SK-N-SH (cell line): ENCODE measurements around the gene CEACAM20. TPM values are rescaled to one million over a fixed set of nuclear protein-coding genes. Genes with fewer than 3 reads are reported as not detected.

Source experiments
- CTCF ChIA-PET: fragments of 300-600, 350-600 bp; formaldehyde crosslinking; extraction: SDS; loops from one replicate; lab custom pipeline; 2021; lab: Yijun Ruan, JAX
- POLR2A ChIA-PET: fragments of 350-600 bp; sonication (Branson Sonifier 250); formaldehyde crosslinking; extraction: SDS; loops from one replicate; lab custom pipeline; 2020; ENCODE audit warnings: antibody characterized with exemption, inconsistent platforms; lab: Yijun Ruan, JAX
- DNase-seq: peaks from one replicate; pipeline ENCODE4 v3.0.0; 2012
- H2AFZ ChIP-seq: fragments of 200-600 bp; sonication (generic); 2 replicates; pipeline ENCODE4 v1.8.1; 2016; ENCODE audit warnings: antibody characterized with exemption, mild to moderate bottlenecking, low read depth
- H3F3A ChIP-seq: fragments of 200-600 bp; sonication (generic); replicated peaks from 2 replicates; pipeline ENCODE3; 2016; ENCODE audit warnings: antibody characterized with exemption, mild to moderate bottlenecking; ENCODE audit not compliant: insufficient read depth
- H3K27ac ChIP-seq, 2 experiments: fragments of 200-500 bp in 1 of 2; fragments of 200-600 bp in 1 of 2; sonication (Bioruptor generic) in 1 of 2; sonication (generic), shearing (Covaris generic) in 1 of 2; 2 replicates each; pipeline versions ENCODE4 v1.5.1 to v1.6.1; 2014 to 2016; ENCODE audit warnings: low read depth in 2 of 2, inconsistent platforms in 1 of 2, low read length in 1 of 2, mild to moderate bottlenecking in 1 of 2, mixed read lengths in 1 of 2
- H3K27me3 ChIP-seq: fragments of 200-600 bp; sonication (generic), shearing (Covaris generic); 2 replicates; pipeline ENCODE4 v1.6.1; 2016; ENCODE audit warnings: mixed run types; ENCODE audit not compliant: insufficient read depth
- H3K36me3 ChIP-seq, 2 experiments: fragments of 200-500 bp in 1 of 2; fragments of 200-600 bp in 1 of 2; sonication (Bioruptor generic) in 1 of 2; sonication (generic) in 1 of 2; replicated peaks in 1 of 2; 2 replicates each; pipeline versions ENCODE3 to v1.5.1; 2014 to 2016; ENCODE audit warnings: low read length in 1 of 2, mild to moderate bottlenecking in 1 of 2; ENCODE audit not compliant: insufficient read depth in 2 of 2, control insufficient read depth in 1 of 2
- H3K4me1 ChIP-seq, 2 experiments: fragments of 200-500 bp in 1 of 2; fragments of 200-600 bp in 1 of 2; sonication (Bioruptor generic) in 1 of 2; sonication (generic), shearing (Covaris generic) in 1 of 2; 2 replicates each; pipeline versions ENCODE4 v1.5.1 to v1.6.1; 2014 to 2016; ENCODE audit warnings: low read depth in 1 of 2, low read length in 1 of 2, mixed run types in 1 of 2; ENCODE audit not compliant: insufficient read depth in 2 of 2, control insufficient read depth in 1 of 2
- H3K4me2 ChIP-seq: fragments of 200-600 bp; sonication (generic), shearing (Covaris generic); 2 replicates; pipeline ENCODE4 v1.6.1; 2017; ENCODE audit warnings: mixed run types
- H3K4me3 ChIP-seq, 2 experiments: fragments of 200-500 bp in 1 of 2; fragments of 200-600 bp in 1 of 2; sonication (Bioruptor generic) in 1 of 2; sonication (generic), shearing (Covaris generic) in 1 of 2; 2 replicates each; pipeline versions ENCODE4 v1.5.1 to v1.8.1; 2014 to 2016; ENCODE audit warnings: low read depth in 2 of 2, inconsistent platforms in 1 of 2, low read length in 1 of 2, mild to moderate bottlenecking in 1 of 2, mixed read lengths in 1 of 2, moderate library complexity in 1 of 2
- H3K79me2 ChIP-seq: fragments of 200-600 bp; sonication (generic); 2 replicates; pipeline ENCODE4 v1.8.1; 2017; ENCODE audit warnings: mild to moderate bottlenecking; ENCODE audit not compliant: insufficient read depth
- H3K9ac ChIP-seq: fragments of 200-600 bp; sonication (generic); 2 replicates; pipeline ENCODE4 v1.6.1; 2017; ENCODE audit warnings: mixed run types
- H3K9me2 ChIP-seq: fragments of 200-600 bp; sonication (generic); 2 replicates; pipeline ENCODE4 v1.6.1; 2017; ENCODE audit warnings: mixed run types
- H3K9me3 ChIP-seq: fragments of 200-600 bp; sonication (generic); 2 replicates; pipeline ENCODE4 v1.6.1; 2017; ENCODE audit warnings: mixed run types, mild to moderate bottlenecking, moderate library complexity
- H4K20me1 ChIP-seq: fragments of 200-600 bp; sonication (generic); 2 replicates; pipeline ENCODE4 v1.6.1; 2017; ENCODE audit warnings: mild to moderate bottlenecking, mixed run types; ENCODE audit not compliant: insufficient read depth
- CHD2 ChIP-seq: fragments of 150-350 bp; IDR thresholded peaks from 2 replicates; pipeline ENCODE4 v1.6.1; 2018; ENCODE audit warnings: low read length; ENCODE audit not compliant: partially characterized antibody
- ELF1 ChIP-seq: IDR thresholded peaks from 2 replicates; pipeline ENCODE4 v1.4.0; 2012
- EZH2phosphoT487 ChIP-seq: fragments of 200-600 bp; sonication (generic); IDR thresholded peaks from 2 replicates; pipeline ENCODE4 v1.6.1; 2017; ENCODE audit warnings: low read depth, mixed run types, mild to moderate bottlenecking, antibody characterized with exemption, moderate library complexity, borderline replicate concordance
- JUND ChIP-seq: IDR thresholded peaks from 2 replicates; pipeline ENCODE4 v1.4.0; 2012
- MEF2A ChIP-seq: IDR thresholded peaks from 2 replicates; pipeline ENCODE4 v1.4.0; 2012; ENCODE audit warnings: low read depth, borderline replicate concordance
- MXI1 ChIP-seq: IDR thresholded peaks from 2 replicates; pipeline ENCODE4 v1.6.1; 2012; ENCODE audit warnings: mild to moderate bottlenecking, low read depth, low read length, improper control_type of control experiment
- PBX3 ChIP-seq: IDR thresholded peaks from 2 replicates; pipeline ENCODE4; 2012
- POLR2AphosphoS5 ChIP-seq: IDR thresholded peaks from 2 replicates; pipeline ENCODE4 v1.6.1; 2012; ENCODE audit warnings: low read depth, low read length
- RCOR1 ChIP-seq: fragments of 150-350 bp; IDR thresholded peaks from 2 replicates; pipeline ENCODE4 v1.6.1; 2017; ENCODE audit warnings: antibody characterized with exemption, low read length
- RFX5 ChIP-seq: IDR thresholded peaks from 2 replicates; pipeline ENCODE4 v1.6.1; 2012; ENCODE audit warnings: mild to moderate bottlenecking, improper control_type of control experiment, low read length
- WGBS: methylation state at CpG from one replicate; pipeline ENCODE4 v1.1.6; 2017; ENCODE audit warnings: low lambda C conversion rate; 5-methylcytosine and 5-hydroxymethylcytosine counted together
- polyA plus RNA-seq, 3 experiments: library from polyadenylated mRNA; depleted of rRNA; stranded (reverse); fragments of >200 nt; gene quantifications; 2 replicates each; pipeline ENCODE4 v1.2.3, GENCODE V29; 2012
- TF ChIP-seq, protein P1 (sequence below): fragments of 150-350 bp; IDR thresholded peaks from 2 replicates; pipeline ENCODE4 v1.6.1; 2017; ENCODE audit warnings: antibody characterized with exemption, low read length, low read depth, borderline replicate concordance
- TF ChIP-seq, protein P2 (sequence below): fragments of 200-600 bp; sonication (generic); IDR thresholded peaks from 2 replicates; pipeline ENCODE4 v1.6.1; 2017; ENCODE audit warnings: antibody characterized with exemption, mild to moderate bottlenecking, moderate library complexity

Gene CEACAM20
- polyA plus RNA-seq, 1 of the 3 experiments (the other 2 are of a cell fraction), result not detected

GRCh38 chr19:44542671-44543070 is 13.2 kb upstream of the CEACAM20 start:
- no peak overlapping the region for H3K27ac ChIP-seq
- no peak overlapping the region for H2AFZ ChIP-seq
- no peaks in the 10 kb centered on the region for H4K20me1 ChIP-seq
- no peak overlapping the region for H3K4me3 ChIP-seq
- no peaks in the 10 kb centered on the region for H3K79me2 ChIP-seq
- H3K27me3 ChIP-seq, result peaks cover 14% of the 10 kb centered on the region; the same call in 1 of the 2 replicates
- TF ChIP-seq RFX5 (no peak), PBX3 (no peak), ELF1 (no peak), CHD2 (no peak)
- TF ChIP-seq, protein P1, sequence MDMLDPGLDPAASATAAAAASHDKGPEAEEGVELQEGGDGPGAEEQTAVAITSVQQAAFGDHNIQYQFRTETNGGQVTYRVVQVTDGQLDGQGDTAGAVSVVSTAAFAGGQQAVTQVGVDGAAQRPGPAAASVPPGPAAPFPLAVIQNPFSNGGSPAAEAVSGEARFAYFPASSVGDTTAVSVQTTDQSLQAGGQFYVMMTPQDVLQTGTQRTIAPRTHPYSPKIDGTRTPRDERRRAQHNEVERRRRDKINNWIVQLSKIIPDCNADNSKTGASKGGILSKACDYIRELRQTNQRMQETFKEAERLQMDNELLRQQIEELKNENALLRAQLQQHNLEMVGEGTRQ, result no peak
- CTCF ChIA-PET, result interaction anchor here (1.0 kb wide), 2 partner anchors 10 to 28 kb away, joined by 3 to 4 read pairs; no protein-coding TSS in a partner anchor
- no peak for DNase-seq
- no peak overlapping the region for H3K9ac ChIP-seq
- 13% methylated on average over 1 of the region's 1 CpG for WGBS
- no peaks in the 10 kb centered on the region for H3K36me3 ChIP-seq
- no peaks in the 10 kb centered on the region for H3K9me3 ChIP-seq
- no peaks in the 10 kb centered on the region for H3K4me1 ChIP-seq
- POLR2A ChIA-PET, result no interaction called here
- no peak overlapping the region for H3K4me2 ChIP-seq
- H3F3A ChIP-seq, result no peaks in the 10 kb centered on the region
- no peaks in the 10 kb centered on the region for H3K9me2 ChIP-seq

DNA sequence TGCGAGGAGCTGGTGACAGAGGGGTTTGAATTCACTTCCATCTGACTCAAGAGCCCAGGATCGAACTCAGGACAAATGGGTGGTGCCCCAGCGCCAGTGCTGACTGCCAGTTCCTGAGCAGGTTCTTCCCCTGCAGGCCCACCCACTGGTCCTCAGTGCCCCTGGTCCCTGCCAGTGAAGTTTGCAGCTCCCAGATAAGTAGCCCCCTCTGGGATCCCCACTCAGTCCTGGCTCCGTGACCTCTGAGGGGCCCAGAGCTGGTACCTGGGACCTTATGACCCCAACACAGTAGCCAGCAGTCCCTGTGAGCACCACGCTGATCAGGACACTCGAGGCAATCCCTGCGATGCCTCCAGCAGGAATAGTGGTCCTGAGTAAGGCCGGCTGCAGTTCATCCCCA is 11.3 kb upstream of the CEACAM20 start:
- TF ChIP-seq PBX3 (no peak), POLR2AphosphoS5 (no peak), MXI1 (no peak), JUND (no peak), CHD2 (no peak), RCOR1 (no peak), MEF2A (no peak), EZH2phosphoT487 (no peak)
- TF ChIP-seq, protein P2, sequence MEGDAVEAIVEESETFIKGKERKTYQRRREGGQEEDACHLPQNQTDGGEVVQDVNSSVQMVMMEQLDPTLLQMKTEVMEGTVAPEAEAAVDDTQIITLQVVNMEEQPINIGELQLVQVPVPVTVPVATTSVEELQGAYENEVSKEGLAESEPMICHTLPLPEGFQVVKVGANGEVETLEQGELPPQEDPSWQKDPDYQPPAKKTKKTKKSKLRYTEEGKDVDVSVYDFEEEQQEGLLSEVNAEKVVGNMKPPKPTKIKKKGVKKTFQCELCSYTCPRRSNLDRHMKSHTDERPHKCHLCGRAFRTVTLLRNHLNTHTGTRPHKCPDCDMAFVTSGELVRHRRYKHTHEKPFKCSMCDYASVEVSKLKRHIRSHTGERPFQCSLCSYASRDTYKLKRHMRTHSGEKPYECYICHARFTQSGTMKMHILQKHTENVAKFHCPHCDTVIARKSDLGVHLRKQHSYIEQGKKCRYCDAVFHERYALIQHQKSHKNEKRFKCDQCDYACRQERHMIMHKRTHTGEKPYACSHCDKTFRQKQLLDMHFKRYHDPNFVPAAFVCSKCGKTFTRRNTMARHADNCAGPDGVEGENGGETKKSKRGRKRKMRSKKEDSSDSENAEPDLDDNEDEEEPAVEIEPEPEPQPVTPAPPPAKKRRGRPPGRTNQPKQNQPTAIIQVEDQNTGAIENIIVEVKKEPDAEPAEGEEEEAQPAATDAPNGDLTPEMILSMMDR, result no peak
- Histone ChIP-seq H3K27ac (no peak overlapping the region), H3K36me3 (no peaks in the 10 kb centered on the region), H3K79me2 (no peaks in the 10 kb centered on the region), H3K9me2 (no peaks in the 10 kb centered on the region), H3K4me1 (no peaks in the 10 kb centered on the region), H3K9me3 (no peaks in the 10 kb centered on the region), H3K9ac (no peak overlapping the region), H4K20me1 (no peaks in the 10 kb centered on the region), H3K27me3 (peaks cover 11% of the 10 kb centered on the region; the same call in 1 of the 2 replicates), H3K4me3 (no peak overlapping the region), H3F3A (no peaks in the 10 kb centered on the region), H2AFZ (no peak overlapping the region), H3K4me2 (no peak overlapping the region)
- ChIA-PET POLR2A (interaction anchor here (0.5 kb wide), 1 partner anchor 239 kb away, joined by 6 read pairs; no protein-coding TSS in a partner anchor), CTCF (interaction anchor here (1.2 to 1.3 kb wide), 2 partner anchors 117 kb away, joined by 5 to 6 read pairs; no protein-coding TSS in a partner anchor)
- 8% methylated on average over 7 of the region's 8 CpGs for WGBS
- DNase-seq, result no peak
